ENCODE measurements around the gene CALML4. TPM values are rescaled to one million over a fixed set of nuclear protein-coding genes. Genes with fewer than 3 reads are reported as not detected.
"Not testable (repeated sequence)": the region's sequence is repeated elsewhere in the genome, so short reads cannot be mapped to it uniquely, and the experiment has no call there.

Gene CALML4
- total and polyA plus RNA-seq, 2 experiments from 2014 or later, result 49.6 to 79.8 TPM

GRCh38 chr15:68235022-68235421, 29.9 kb upstream of the CALML4 start:
- WGBS (ENCODE audit: low lambda C conversion rate, missing lambda C conversion rate), result 97% methylated on average over 4 of the region's 4 CpGs
- Histone ChIP-seq H3K27me3 (no peaks in the 10 kb centered on the region), H3K4me1 (ENCODE audit: insufficient read depth) (peaks cover 35% of the 10 kb centered on the region), H3K27ac (no peak overlapping the region), H3K4me3 (no peak overlapping the region), H3K9me2 (replicated peaks; ENCODE audit: insufficient read depth) (no peaks in the 10 kb centered on the region), H3K36me3 (replicated peaks; ENCODE audit: insufficient read depth, low read depth) (no peaks in the 10 kb centered on the region), H3K4me2 (no peak overlapping the region), H2AFZ (no peak overlapping the region), H4K20me1 (ENCODE audit: insufficient read depth, poor library complexity, severe bottlenecking) (no peaks in the 10 kb centered on the region), H3K79me2 (no peaks in the 10 kb centered on the region), H3K9me3 (ENCODE audit: low read depth) (no peaks in the 10 kb centered on the region)
- no peak for DNase-seq (ENCODE audit: low spot score)
- TF ChIP-seq CTCF (IDR thresholded peaks at IDR 0.05; ENCODE audit: poor library complexity), result no peak
- TF ChIP-seq EZH2 (IDR thresholded peaks at IDR 0.05; ENCODE audit: borderline replicate concordance), result no peak
- no peak for TF ChIP-seq EZH2phosphoT487 (IDR thresholded peaks at IDR 0.05; ENCODE audit: low read depth, severe bottlenecking, unreplicated experiment)

- not testable (repeated sequence) for H3K4me3 ChIP-seq; H4K20me1 ChIP-seq (ENCODE audit: insufficient read depth, poor library complexity, severe bottlenecking); H3K36me3 ChIP-seq (replicated peaks; ENCODE audit: insufficient read depth, low read depth); DNase-seq (ENCODE audit: low spot score); H3K9me3 ChIP-seq (ENCODE audit: low read depth); H3K27me3 ChIP-seq; H3K79me2 ChIP-seq; H3K9me2 ChIP-seq (replicated peaks; ENCODE audit: insufficient read depth)
- Histone ChIP-seq H2AFZ (peak overlapping the region; percentile 26), H3K27ac (peak overlapping the region; percentile 6), H3K4me1 (ENCODE audit: insufficient read depth) (peaks cover 37% of the 10 kb centered on the region), H3K4me2 (peak overlapping the region; percentile 51)
- 67% methylated on average over 9 of the region's 9 CpGs for WGBS (ENCODE audit: low lambda C conversion rate, missing lambda C conversion rate)
Observed at GRCh38 chr15:68234520-68234919, 29.4 kb upstream of the CALML4 start.

GRCh38 chr15:68234060-68234459, 28.9 kb upstream of the CALML4 start:
- H3K9me3 ChIP-seq (ENCODE audit: low read depth), result no peaks in the 10 kb centered on the region
- H2AFZ ChIP-seq, result peak overlapping the region; percentile 26
- peak overlapping the region; percentile 6 for H3K27ac ChIP-seq

GRCh38 chr15:68232937-68233336, 27.8 kb upstream of the CALML4 start:
- H2AFZ ChIP-seq, result no peak overlapping the region
- H3K4me2 ChIP-seq, result no peak overlapping the region
- H3K4me3 ChIP-seq, result no peak overlapping the region
- WGBS (ENCODE audit: low lambda C conversion rate, missing lambda C conversion rate), result 93% methylated on average over 6 of the region's 6 CpGs
- peaks cover 12% of the 10 kb centered on the region for H3K79me2 ChIP-seq
- TF ChIP-seq EZH2 (IDR thresholded peaks at IDR 0.05; ENCODE audit: borderline replicate concordance) (no peak), CTCF (IDR thresholded peaks at IDR 0.05; ENCODE audit: poor library complexity) (no peak), EZH2phosphoT487 (IDR thresholded peaks at IDR 0.05; ENCODE audit: low read depth, severe bottlenecking, unreplicated experiment) (no peak)
- no peaks in the 10 kb centered on the region for H3K9me3 ChIP-seq (ENCODE audit: low read depth)
- H3K9me2 ChIP-seq (replicated peaks; ENCODE audit: insufficient read depth), result no peaks in the 10 kb centered on the region
- H3K27me3 ChIP-seq, result no peaks in the 10 kb centered on the region
- peaks cover 45% of the 10 kb centered on the region for H3K4me1 ChIP-seq (ENCODE audit: insufficient read depth)
- H3K27ac ChIP-seq, result peak overlapping the region; percentile 56
- DNase-seq (ENCODE audit: low spot score), result no peak
- H4K20me1 ChIP-seq (ENCODE audit: insufficient read depth, poor library complexity, severe bottlenecking), result peaks cover 6% of the 10 kb centered on the region
- H3K36me3 ChIP-seq (replicated peaks; ENCODE audit: insufficient read depth, low read depth), result no peaks in the 10 kb centered on the region

More at GRCh38 chr15:68234060-68234459, 28.9 kb upstream of the CALML4 start:
- no peak overlapping the region for H3K4me3 ChIP-seq
- no peaks in the 10 kb centered on the region for H3K27me3 ChIP-seq
- H3K36me3 ChIP-seq (replicated peaks; ENCODE audit: insufficient read depth, low read depth), result no peaks in the 10 kb centered on the region
- H3K4me2 ChIP-seq, result peak overlapping the region; percentile 51
- H4K20me1 ChIP-seq (ENCODE audit: insufficient read depth, poor library complexity, severe bottlenecking), result no peaks in the 10 kb centered on the region
- H3K9me2 ChIP-seq (replicated peaks; ENCODE audit: insufficient read depth), result no peaks in the 10 kb centered on the region
- TF ChIP-seq EZH2phosphoT487 (IDR thresholded peaks at IDR 0.05; ENCODE audit: low read depth, severe bottlenecking, unreplicated experiment) (no peak), CTCF (IDR thresholded peaks at IDR 0.05; ENCODE audit: poor library complexity) (no peak), EZH2 (IDR thresholded peaks at IDR 0.05; ENCODE audit: borderline replicate concordance) (no peak)
- H3K4me1 ChIP-seq (ENCODE audit: insufficient read depth), result peaks cover 37% of the 10 kb centered on the region
- 32% methylated on average over 6 of the region's 6 CpGs for WGBS (ENCODE audit: low lambda C conversion rate, missing lambda C conversion rate)
- H3K79me2 ChIP-seq, result peaks cover 1% of the 10 kb centered on the region
- DNase-seq (ENCODE audit: low spot score), result peak; percentile 53
